Measurements from ENCODE around the gene HELQ.
"Not testable (repeated sequence)": the region's sequence is repeated elsewhere in the genome, so short reads cannot be mapped to it uniquely, and the experiment has no call there.

HELQ gene

GRCh38 chr4:83436680-83437079, 18.9 kb downstream of the HELQ start:
- Histone ChIP-seq H3K9ac (ENCODE audit: low read depth in 1 of 2, low read length in 2 of 2) (no peak overlapping the region), H3K27ac (ENCODE audit: low read depth, low read length) (no peak overlapping the region), H3K4me1 (ENCODE audit: control insufficient read depth in 1 of 2, insufficient read depth in 2 of 2, low read length in 2 of 2) (no peaks in the 10 kb centered on the region), H3K4me3 (ENCODE audit: low read depth in 1 of 2, low read length in 2 of 2) (no peak overlapping the region), H3K27me3 (ENCODE audit: control insufficient read depth in 1 of 2, insufficient read depth in 2 of 2, low read length in 2 of 2) (no peaks in the 10 kb centered on the region), H3K36me3 (ENCODE audit: control insufficient read depth in 1 of 2, insufficient read depth in 2 of 2, low read length in 2 of 2) (peaks cover 0 to 20% of the 10 kb centered on the region in 2 donors), H3K9me3 (ENCODE audit: control insufficient read depth in 1 of 2, low read length in 2 of 2) (no peaks in the 10 kb centered on the region)

- Histone ChIP-seq H3K27me3 (ENCODE audit: control insufficient read depth in 1 of 2, insufficient read depth in 2 of 2, low read length in 2 of 2) (no peaks in the 10 kb centered on the region), H3K27ac (ENCODE audit: low read depth, low read length) (no peak overlapping the region), H3K9me3 (ENCODE audit: control insufficient read depth in 1 of 2, low read length in 2 of 2) (no peaks in the 10 kb centered on the region), H3K36me3 (ENCODE audit: control insufficient read depth in 1 of 2, insufficient read depth in 2 of 2, low read length in 2 of 2) (peaks cover 0 to 25% of the 10 kb centered on the region in 2 donors), H3K4me3 (ENCODE audit: low read depth in 1 of 2, low read length in 2 of 2) (no peak overlapping the region), H3K9ac (ENCODE audit: low read depth in 1 of 2, low read length in 2 of 2) (no peak overlapping the region), H3K4me1 (ENCODE audit: control insufficient read depth in 1 of 2, insufficient read depth in 2 of 2, low read length in 2 of 2) (no peaks in the 10 kb centered on the region)
Measured at GRCh38 chr4:83431200-83431599, 24.4 kb downstream of the HELQ start.

GRCh38 chr4:83418211-83418610, 37.4 kb downstream of the HELQ start:
- Histone ChIP-seq H3K9ac (ENCODE audit: low read depth in 1 of 2, low read length in 2 of 2) (no peak overlapping the region), H3K4me3 (ENCODE audit: low read depth in 1 of 2, low read length in 2 of 2) (no peak overlapping the region), H3K36me3 (ENCODE audit: control insufficient read depth in 1 of 2, insufficient read depth in 2 of 2, low read length in 2 of 2) (peaks cover 20 to 25% of the 10 kb centered on the region in 2 donors), H3K27ac (ENCODE audit: low read depth, low read length) (no peak overlapping the region), H3K9me3 (ENCODE audit: control insufficient read depth in 1 of 2, low read length in 2 of 2) (no peaks in the 10 kb centered on the region), H3K4me1 (ENCODE audit: control insufficient read depth in 1 of 2, insufficient read depth in 2 of 2, low read length in 2 of 2) (no peaks in the 10 kb centered on the region), H3K27me3 (ENCODE audit: control insufficient read depth in 1 of 2, insufficient read depth in 2 of 2, low read length in 2 of 2) (no peaks in the 10 kb centered on the region)

GRCh38 chr4:83417566-83417965, 38.1 kb downstream of the HELQ start:
- H3K4me1 ChIP-seq (ENCODE audit: control insufficient read depth in 1 of 2, insufficient read depth in 2 of 2, low read length in 2 of 2), result no peaks in the 10 kb centered on the region
- H3K27me3 ChIP-seq (ENCODE audit: control insufficient read depth in 1 of 2, insufficient read depth in 2 of 2, low read length in 2 of 2), result no peaks in the 10 kb centered on the region
- no peak overlapping the region for H3K27ac ChIP-seq (ENCODE audit: low read depth, low read length)
- no peak overlapping the region for H3K4me3 ChIP-seq (ENCODE audit: low read depth in 1 of 2, low read length in 2 of 2)
- H3K36me3 ChIP-seq (ENCODE audit: control insufficient read depth in 1 of 2, insufficient read depth in 2 of 2, low read length in 2 of 2), result peaks cover 20 to 24% of the 10 kb centered on the region in 2 donors
- no peak overlapping the region for H3K9ac ChIP-seq (ENCODE audit: low read depth in 1 of 2, low read length in 2 of 2)
- H3K9me3 ChIP-seq (ENCODE audit: control insufficient read depth in 1 of 2, low read length in 2 of 2), result no peaks in the 10 kb centered on the region

- H3K27me3 ChIP-seq (ENCODE audit: control insufficient read depth in 1 of 2, insufficient read depth in 2 of 2, low read length in 2 of 2), result no peaks in the 10 kb centered on the region
- H3K36me3 ChIP-seq (ENCODE audit: control insufficient read depth in 1 of 2, insufficient read depth in 2 of 2, low read length in 2 of 2), result peaks cover 10 to 29% of the 10 kb centered on the region in 2 donors
- no peak overlapping the region for H3K27ac ChIP-seq (ENCODE audit: low read depth, low read length)
- H3K4me1 ChIP-seq (ENCODE audit: control insufficient read depth in 1 of 2, insufficient read depth in 2 of 2, low read length in 2 of 2), result no peaks in the 10 kb centered on the region
- H3K9ac ChIP-seq (ENCODE audit: low read depth in 1 of 2, low read length in 2 of 2), result no peak overlapping the region
- H3K4me3 ChIP-seq (ENCODE audit: low read depth in 1 of 2, low read length in 2 of 2), result no peak overlapping the region
- H3K9me3 ChIP-seq (ENCODE audit: control insufficient read depth in 1 of 2, low read length in 2 of 2), result no peaks in the 10 kb centered on the region
Measured at GRCh38 chr4:83413676-83414075, 41.9 kb downstream of the HELQ start.

- Histone ChIP-seq H3K9me3 (ENCODE audit: control insufficient read depth in 1 of 2, low read length in 2 of 2) (no peaks in the 10 kb centered on the region), H3K4me1 (ENCODE audit: control insufficient read depth in 1 of 2, insufficient read depth in 2 of 2, low read length in 2 of 2) (no peaks in the 10 kb centered on the region)
Measured at GRCh38 chr4:83408908-83409307, 46.7 kb downstream of the HELQ start.

GRCh38 chr4:83405844-83406816, 49.5 kb downstream of the HELQ start:
- Histone ChIP-seq H3K4me1 (ENCODE audit: control insufficient read depth in 1 of 2, insufficient read depth in 2 of 2, low read length in 2 of 2) (no peaks in the 10 kb centered on the region), H3K9ac (ENCODE audit: low read depth in 1 of 2, low read length in 2 of 2) (no peak overlapping the region), H3K4me3 (ENCODE audit: low read depth in 1 of 2, low read length in 2 of 2) (no peak overlapping the region), H3K36me3 (ENCODE audit: control insufficient read depth in 1 of 2, insufficient read depth in 2 of 2, low read length in 2 of 2) (peaks cover 0 to 6% of the 10 kb centered on the region in 2 donors), H3K27me3 (ENCODE audit: control insufficient read depth in 1 of 2, insufficient read depth in 2 of 2, low read length in 2 of 2) (no peaks in the 10 kb centered on the region), H3K9me3 (ENCODE audit: control insufficient read depth in 1 of 2, low read length in 2 of 2) (no peaks in the 10 kb centered on the region), H3K27ac (ENCODE audit: low read depth, low read length) (no peak overlapping the region)

More at GRCh38 chr4:83408908-83409307, 46.7 kb downstream of the HELQ start:
- Histone ChIP-seq H3K27me3 (ENCODE audit: control insufficient read depth in 1 of 2, insufficient read depth in 2 of 2, low read length in 2 of 2) (no peaks in the 10 kb centered on the region), H3K27ac (ENCODE audit: low read depth, low read length) (no peak overlapping the region), H3K36me3 (ENCODE audit: control insufficient read depth in 1 of 2, insufficient read depth in 2 of 2, low read length in 2 of 2) (peaks cover 7 to 18% of the 10 kb centered on the region in 2 donors), H3K4me3 (ENCODE audit: low read depth in 1 of 2, low read length in 2 of 2) (no peak overlapping the region), H3K9ac (ENCODE audit: low read depth in 1 of 2, low read length in 2 of 2) (no peak overlapping the region)

- H3K9me3 ChIP-seq (ENCODE audit: control insufficient read depth in 1 of 2, low read length in 2 of 2); H3K4me3 ChIP-seq (ENCODE audit: low read depth in 1 of 2, low read length in 2 of 2); H3K27me3 ChIP-seq (ENCODE audit: control insufficient read depth in 1 of 2, insufficient read depth in 2 of 2, low read length in 2 of 2); H3K9ac ChIP-seq (ENCODE audit: low read depth in 1 of 2, low read length in 2 of 2); H3K4me1 ChIP-seq (ENCODE audit: control insufficient read depth in 1 of 2, insufficient read depth in 2 of 2, low read length in 2 of 2); H3K27ac ChIP-seq (ENCODE audit: low read depth, low read length); H3K36me3 ChIP-seq (ENCODE audit: control insufficient read depth in 1 of 2, insufficient read depth in 2 of 2, low read length in 2 of 2): not testable (repeated sequence)
Measured at GRCh38 chr4:83398158-83398557, 57.5 kb downstream of the HELQ start.

GRCh38 chr4:83393908-83394307, 61.7 kb downstream of the HELQ start:
- H3K36me3 ChIP-seq (ENCODE audit: control insufficient read depth in 1 of 2, insufficient read depth in 2 of 2, low read length in 2 of 2), result no peaks in the 10 kb centered on the region
- no peaks in the 10 kb centered on the region for H3K4me1 ChIP-seq (ENCODE audit: control insufficient read depth in 1 of 2, insufficient read depth in 2 of 2, low read length in 2 of 2)
- H3K27me3 ChIP-seq (ENCODE audit: control insufficient read depth in 1 of 2, insufficient read depth in 2 of 2, low read length in 2 of 2), result no peaks in the 10 kb centered on the region
- H3K4me3 ChIP-seq (ENCODE audit: low read depth in 1 of 2, low read length in 2 of 2), result no peak overlapping the region
- no peaks in the 10 kb centered on the region for H3K9me3 ChIP-seq (ENCODE audit: control insufficient read depth in 1 of 2, low read length in 2 of 2)
- no peak overlapping the region for H3K27ac ChIP-seq (ENCODE audit: low read depth, low read length)
- H3K9ac ChIP-seq (ENCODE audit: low read depth in 1 of 2, low read length in 2 of 2), result no peak overlapping the region

GRCh38 chr4:83392562-83392961, 63.1 kb downstream of the HELQ start:
- H3K27ac ChIP-seq (ENCODE audit: low read depth, low read length), result no peak overlapping the region

More at GRCh38 chr4:83392562-83392961, 63.1 kb downstream of the HELQ start:
- no peaks in the 10 kb centered on the region for H3K9me3 ChIP-seq (ENCODE audit: control insufficient read depth in 1 of 2, low read length in 2 of 2)
- no peak overlapping the region for H3K4me3 ChIP-seq (ENCODE audit: low read depth in 1 of 2, low read length in 2 of 2)
- no peaks in the 10 kb centered on the region for H3K36me3 ChIP-seq (ENCODE audit: control insufficient read depth in 1 of 2, insufficient read depth in 2 of 2, low read length in 2 of 2)
- no peaks in the 10 kb centered on the region for H3K4me1 ChIP-seq (ENCODE audit: control insufficient read depth in 1 of 2, insufficient read depth in 2 of 2, low read length in 2 of 2)
- H3K27me3 ChIP-seq (ENCODE audit: control insufficient read depth in 1 of 2, insufficient read depth in 2 of 2, low read length in 2 of 2), result no peaks in the 10 kb centered on the region
- no peak overlapping the region for H3K9ac ChIP-seq (ENCODE audit: low read depth in 1 of 2, low read length in 2 of 2)
